ENCODE results near the gene GBP3. TPM values are rescaled to one million over a fixed set of nuclear protein-coding genes. Genes with fewer than 3 reads are reported as not detected.
A peak's percentile ranks its signal among the peaks of the same experiment; 100 is the strongest.

The GBP3 gene
- total RNA-seq, 1 experiment from 2014 or later: 60.0 TPM

DNA sequence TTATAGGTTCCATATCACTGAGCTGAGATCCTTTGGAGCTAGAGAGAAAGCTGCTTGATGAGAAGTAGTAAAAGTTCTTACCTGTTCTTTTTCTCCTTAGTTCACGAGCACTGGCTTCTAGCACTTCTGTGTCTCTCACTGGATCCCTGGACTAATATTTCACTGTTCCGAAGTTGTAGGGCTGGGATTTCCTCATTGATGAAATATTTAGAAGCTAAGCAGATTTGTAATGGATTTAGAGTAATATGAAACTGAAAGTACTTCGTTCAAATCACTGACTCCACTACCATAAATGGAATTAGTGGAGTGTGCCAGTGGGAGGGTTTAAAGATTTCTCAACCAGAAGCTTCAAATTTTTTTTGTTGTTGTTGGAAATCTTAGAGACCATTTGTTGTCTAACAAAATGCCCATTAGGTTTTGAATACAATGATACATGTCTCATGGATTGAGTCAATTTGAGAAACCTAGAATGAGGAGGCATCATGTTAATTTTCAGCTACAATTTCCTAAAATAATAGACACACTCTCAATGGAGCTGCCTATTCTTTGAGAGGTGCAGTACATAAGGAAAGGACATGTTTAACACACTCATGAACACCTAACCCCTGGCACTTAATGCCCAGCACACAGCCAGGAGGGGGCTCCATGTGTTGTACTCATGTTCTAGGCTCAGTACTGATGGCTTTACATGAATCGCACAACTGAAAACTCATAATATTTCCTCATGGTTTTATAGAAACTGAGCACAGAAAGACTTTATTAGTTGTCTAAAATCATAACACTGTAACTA is 42.6 kb upstream of the GBP3 start, which contains the start of gene GBP1:
Gene GBP1 (minus strand): TSS at position 130 of the 790 bp plus-strand sequence. CDS start 1,974 bp downstream, outside the sequence.
- peak within 1 kb of the TSS; percentile 59 for H3K4me3 Mint-ChIP-seq (ENCODE audit: low read depth, unreplicated experiment)
- peaks cover 22% of the 10 kb centered on the region for H3K36me3 Mint-ChIP-seq (ENCODE audit: insufficient read depth, unreplicated experiment)
- no peaks in the 10 kb centered on the region for H3K27me3 Mint-ChIP-seq (ENCODE audit: unreplicated experiment)
- TF ChIP-seq, protein P1, sequence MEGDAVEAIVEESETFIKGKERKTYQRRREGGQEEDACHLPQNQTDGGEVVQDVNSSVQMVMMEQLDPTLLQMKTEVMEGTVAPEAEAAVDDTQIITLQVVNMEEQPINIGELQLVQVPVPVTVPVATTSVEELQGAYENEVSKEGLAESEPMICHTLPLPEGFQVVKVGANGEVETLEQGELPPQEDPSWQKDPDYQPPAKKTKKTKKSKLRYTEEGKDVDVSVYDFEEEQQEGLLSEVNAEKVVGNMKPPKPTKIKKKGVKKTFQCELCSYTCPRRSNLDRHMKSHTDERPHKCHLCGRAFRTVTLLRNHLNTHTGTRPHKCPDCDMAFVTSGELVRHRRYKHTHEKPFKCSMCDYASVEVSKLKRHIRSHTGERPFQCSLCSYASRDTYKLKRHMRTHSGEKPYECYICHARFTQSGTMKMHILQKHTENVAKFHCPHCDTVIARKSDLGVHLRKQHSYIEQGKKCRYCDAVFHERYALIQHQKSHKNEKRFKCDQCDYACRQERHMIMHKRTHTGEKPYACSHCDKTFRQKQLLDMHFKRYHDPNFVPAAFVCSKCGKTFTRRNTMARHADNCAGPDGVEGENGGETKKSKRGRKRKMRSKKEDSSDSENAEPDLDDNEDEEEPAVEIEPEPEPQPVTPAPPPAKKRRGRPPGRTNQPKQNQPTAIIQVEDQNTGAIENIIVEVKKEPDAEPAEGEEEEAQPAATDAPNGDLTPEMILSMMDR (IDR thresholded peaks at IDR 0.05; ENCODE audit: unreplicated experiment): no peak
- peaks cover 27% of the 10 kb centered on the region for H3K4me1 Mint-ChIP-seq (ENCODE audit: low read depth, unreplicated experiment)
- H3K9me3 Mint-ChIP-seq (ENCODE audit: low read depth, unreplicated experiment): no peaks in the 10 kb centered on the region
- BruUV-seq (replicated peaks): no TSS peak
- intact Hi-C loops (cut with micrococcal nuclease; ENCODE audit: unreplicated experiment): no loop called here
- H3K27ac Mint-ChIP-seq (ENCODE audit: unreplicated experiment): peak within 1 kb of the TSS; percentile 52
- no peak for DNase-seq
- CTCF ChIA-PET: interaction anchor here (0.9 to 1.1 kb wide), 4 partner anchors 9 to 92 kb away, joined by 3 read pairs; partner anchors contain the start of gene GBP2

DNA sequence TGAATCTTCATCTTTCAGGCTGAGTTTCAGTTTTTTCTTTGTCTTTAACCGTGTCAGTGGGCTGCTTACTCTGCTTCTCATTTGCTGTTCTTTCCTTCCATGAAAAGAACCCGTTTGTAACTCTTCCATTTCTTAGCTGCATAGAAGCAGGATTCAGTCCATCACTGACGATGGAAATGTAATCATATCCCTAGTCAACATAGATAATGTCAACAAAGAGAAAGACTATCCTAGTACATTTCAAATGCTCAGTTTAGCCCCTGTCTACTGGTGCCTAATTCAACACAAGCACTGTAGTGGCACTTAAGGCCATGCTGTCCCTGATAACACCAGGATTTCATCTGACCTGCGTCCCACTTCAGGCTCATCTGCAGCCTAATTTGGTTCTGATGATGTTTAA is 42.0 kb upstream of the GBP3 start:
- intact Hi-C loops (cut with micrococcal nuclease; ENCODE audit: unreplicated experiment): no loop called here
- Mint-ChIP-seq H3K4me1 (ENCODE audit: low read depth, unreplicated experiment) (peaks cover 27% of the 10 kb centered on the region), H3K36me3 (ENCODE audit: insufficient read depth, unreplicated experiment) (peaks cover 22% of the 10 kb centered on the region), H3K9me3 (ENCODE audit: low read depth, unreplicated experiment) (no peaks in the 10 kb centered on the region), H3K27ac (ENCODE audit: unreplicated experiment) (peak overlapping the region; percentile 52), H3K27me3 (ENCODE audit: unreplicated experiment) (no peaks in the 10 kb centered on the region), H3K4me3 (ENCODE audit: low read depth, unreplicated experiment) (peak overlapping the region; percentile 59)
- TSS peak; percentile 72 for BruUV-seq (replicated peaks)
- DNase-seq: no peak
- TF ChIP-seq, protein P1 (IDR thresholded peaks at IDR 0.05; ENCODE audit: unreplicated experiment): no peak
- CTCF ChIA-PET: interaction anchor here (0.9 to 1.1 kb wide), 2 partner anchors 9 to 17 kb away, joined by 3 read pairs; no protein-coding TSS in a partner anchor

DNA sequence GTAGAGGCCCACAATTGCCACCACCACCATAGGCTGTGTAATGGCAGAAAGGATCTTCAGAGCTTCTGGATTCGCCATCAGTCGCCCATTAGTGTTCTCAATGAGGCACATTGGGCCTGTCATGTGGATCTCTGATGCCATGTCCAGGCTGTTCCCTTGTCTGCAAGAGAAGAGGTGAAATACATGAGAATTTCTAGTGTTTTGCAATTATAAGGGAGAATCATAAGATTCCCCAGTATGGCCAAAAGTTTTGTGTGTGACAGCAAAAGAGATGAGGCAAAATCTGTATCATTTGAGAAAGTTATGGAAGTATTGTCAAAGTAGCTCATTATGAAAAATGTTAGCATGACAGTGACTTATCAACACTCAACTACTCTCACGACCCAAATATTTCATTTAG is 40.4 kb upstream of the GBP3 start:
- intact Hi-C loops (cut with micrococcal nuclease; ENCODE audit: unreplicated experiment): no loop called here
- Mint-ChIP-seq H3K27ac (ENCODE audit: unreplicated experiment) (no peak overlapping the region), H3K9me3 (ENCODE audit: low read depth, unreplicated experiment) (no peaks in the 10 kb centered on the region), H3K4me3 (ENCODE audit: low read depth, unreplicated experiment) (no peak overlapping the region), H3K36me3 (ENCODE audit: insufficient read depth, unreplicated experiment) (peaks cover 17% of the 10 kb centered on the region), H3K27me3 (ENCODE audit: unreplicated experiment) (no peaks in the 10 kb centered on the region), H3K4me1 (ENCODE audit: low read depth, unreplicated experiment) (peaks cover 20% of the 10 kb centered on the region)
- no TSS peak for BruUV-seq (replicated peaks)
- TF ChIP-seq, protein P1 (IDR thresholded peaks at IDR 0.05; ENCODE audit: unreplicated experiment): no peak
- CTCF ChIA-PET: no interaction called here
- no peak for DNase-seq

DNA sequence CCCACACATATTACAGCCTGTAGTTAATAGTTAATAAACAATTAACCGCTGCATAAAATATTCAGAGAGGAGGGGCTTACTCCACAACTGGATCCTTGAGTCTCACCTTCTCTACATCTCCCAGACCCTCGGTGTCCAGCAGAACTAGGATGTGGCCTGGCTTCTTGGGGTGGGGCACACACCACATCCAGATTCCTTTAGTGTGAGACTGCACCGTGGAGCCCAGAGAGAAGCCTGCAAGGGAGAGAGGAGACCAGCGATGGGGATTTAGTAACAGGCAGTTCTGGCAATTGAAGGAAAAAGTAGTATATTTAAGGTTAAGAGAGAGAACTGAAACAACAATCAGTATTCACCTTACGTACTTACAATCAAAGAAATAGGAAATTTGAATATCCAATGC is 37.4 kb upstream of the GBP3 start:
- no TSS peak for BruUV-seq (replicated peaks)
- intact Hi-C loops (cut with micrococcal nuclease; ENCODE audit: unreplicated experiment): no loop called here
- CTCF ChIA-PET: no interaction called here
- peaks cover 22% of the 10 kb centered on the region for H3K4me1 Mint-ChIP-seq (ENCODE audit: low read depth, unreplicated experiment)
- H3K27ac Mint-ChIP-seq (ENCODE audit: unreplicated experiment): no peak overlapping the region
- H3K36me3 Mint-ChIP-seq (ENCODE audit: insufficient read depth, unreplicated experiment): peaks cover 13% of the 10 kb centered on the region
- TF ChIP-seq, protein P1 (IDR thresholded peaks at IDR 0.05; ENCODE audit: unreplicated experiment): no peak
- no peaks in the 10 kb centered on the region for H3K9me3 Mint-ChIP-seq (ENCODE audit: low read depth, unreplicated experiment)
- H3K4me3 Mint-ChIP-seq (ENCODE audit: low read depth, unreplicated experiment): no peak overlapping the region
- DNase-seq: no peak
- H3K27me3 Mint-ChIP-seq (ENCODE audit: unreplicated experiment): no peaks in the 10 kb centered on the region

Data from Calu3 (cell line).